ENCODE measurements around the gene CLEC4M.
A peak's percentile ranks its signal among the peaks of the same experiment; 100 is the strongest.

The CLEC4M gene

GRCh38 chr19:7762719-7763293, at the start of gene CLEC4M:
Gene CLEC4M, plus strand, starts transcription at chr19:7763243. Its CDS starts 24 bp downstream, at chr19:7763267.
- DNase-seq (ENCODE audit: low read depth in 2 of 2): no peak

GRCh38 chr19:7715671-7716070, 47.4 kb upstream of the CLEC4M start:
- DNase-seq (ENCODE audit: low read depth in 2 of 2): no peak

GRCh38 chr19:7716762-7717161, 46.3 kb upstream of the CLEC4M start:
- DNase-seq (ENCODE audit: low read depth in 2 of 2): no peak

GRCh38 chr19:7718668-7719067, 44.4 kb upstream of the CLEC4M start:
- DNase-seq (ENCODE audit: low read depth in 2 of 2): no peak

GRCh38 chr19:7720351-7720750, 42.7 kb upstream of the CLEC4M start:
- DNase-seq (ENCODE audit: low read depth in 2 of 2): no peak

DNA sequence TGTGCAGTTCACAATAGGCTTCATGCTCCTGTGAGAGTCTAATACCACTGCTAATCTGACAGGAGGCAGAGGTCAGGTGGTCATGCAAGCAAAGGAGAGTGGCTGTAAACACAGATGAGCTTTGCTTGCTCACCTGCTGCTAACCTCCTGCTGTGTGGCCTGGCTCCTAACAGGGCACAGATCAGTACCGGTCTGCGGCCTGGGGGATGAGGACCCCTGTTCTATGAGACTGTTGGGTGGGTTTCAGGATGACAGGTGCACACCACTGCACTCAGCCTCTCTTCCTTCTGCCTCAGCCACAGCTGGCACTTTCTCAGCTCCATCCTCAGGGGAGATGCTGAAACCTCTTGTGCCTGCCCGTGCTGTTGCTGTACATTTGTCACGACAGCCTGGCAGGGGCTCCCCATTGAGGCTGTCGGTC, 40.8 kb upstream of the CLEC4M start:
- no peak for DNase-seq (ENCODE audit: low read depth in 2 of 2)

DNA sequence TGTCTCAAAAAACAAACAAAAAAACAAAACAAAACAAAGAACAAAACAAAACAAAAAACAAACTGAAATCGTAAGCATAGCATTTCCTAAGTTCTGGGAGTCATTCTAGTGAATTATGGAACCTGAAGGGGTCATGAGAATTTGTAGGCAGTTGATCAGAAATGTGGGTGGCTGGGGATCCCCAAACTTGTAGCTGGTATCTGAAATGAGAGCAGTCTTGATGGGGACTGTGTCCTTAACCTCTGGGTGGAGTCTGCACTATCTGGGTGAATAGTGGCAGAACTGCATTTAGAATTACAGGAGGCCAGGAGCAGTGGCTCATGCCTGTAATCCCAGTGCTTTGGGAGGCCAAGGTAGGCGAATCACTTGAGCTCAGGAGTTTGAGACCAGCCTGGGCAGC, 37.3 kb upstream of the CLEC4M start:
- no peak for DNase-seq (ENCODE audit: low read depth in 2 of 2)

GRCh38 chr19:7729211-7729610, 33.8 kb upstream of the CLEC4M start:
- DNase-seq (ENCODE audit: low read depth in 2 of 2): no peak

- DNase-seq (ENCODE audit: low read depth in 2 of 2): no peak
Observed at GRCh38 chr19:7729831-7730285, 33.2 kb upstream of the CLEC4M start.

GRCh38 chr19:7730286-7731217, 32.5 kb upstream of the CLEC4M start:
- DNase-seq (ENCODE audit: low read depth in 2 of 2): no peak

DNA sequence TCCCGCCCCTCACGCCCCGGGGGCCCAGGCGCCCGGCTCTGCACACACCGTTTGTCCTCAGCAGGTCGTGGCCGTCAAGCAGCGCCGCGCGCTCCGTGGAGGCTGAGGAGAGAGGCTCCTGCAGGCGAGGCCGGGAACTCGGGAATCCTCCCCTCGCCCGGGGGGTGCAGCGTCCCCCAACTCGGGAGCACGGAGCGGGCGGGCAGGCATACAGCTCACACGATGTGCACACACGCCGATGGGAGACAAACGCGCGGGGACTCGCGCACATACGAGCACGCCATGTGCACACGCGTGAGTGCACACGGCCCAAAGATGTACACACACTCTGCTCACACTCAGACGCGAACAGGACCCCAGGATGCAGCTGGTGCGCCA, 31.8 kb upstream of the CLEC4M start:
- no peak for DNase-seq (ENCODE audit: low read depth in 2 of 2)

GRCh38 chr19:7731615-7732014, 31.4 kb upstream of the CLEC4M start:
- no peak for DNase-seq (ENCODE audit: low read depth in 2 of 2)

- no peak for DNase-seq (ENCODE audit: low read depth in 2 of 2)
Observed at GRCh38 chr19:7732045-7732444, 31.0 kb upstream of the CLEC4M start, which contains the start of gene CLEC4G. Gene CLEC4G, minus strand, starts transcription at chr19:7732110. Its CDS starts 8 bp downstream, at chr19:7732102.

DNA sequence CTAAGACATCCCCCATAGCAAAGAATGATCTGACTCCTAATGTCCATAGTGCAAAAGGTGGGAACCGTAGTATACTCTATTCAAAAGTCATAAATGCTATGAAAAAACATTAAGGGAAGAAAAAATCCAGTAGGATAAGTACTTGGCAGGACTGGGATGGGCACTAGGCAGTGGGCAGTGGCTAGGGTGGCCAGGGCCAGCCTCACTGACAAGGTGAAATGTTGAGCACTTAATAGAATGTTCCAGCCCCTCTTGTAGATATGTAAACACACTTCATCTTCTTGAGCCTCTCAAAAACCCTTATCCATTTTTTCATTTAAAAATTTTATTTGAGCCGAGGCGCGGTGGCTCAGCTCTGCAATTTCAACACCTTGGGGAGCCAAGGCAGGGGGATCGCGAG, 29.7 kb upstream of the CLEC4M start:
- DNase-seq (ENCODE audit: low read depth in 2 of 2): no peak

GRCh38 chr19:7734220-7735203, 28.5 kb upstream of the CLEC4M start:
- no peak for DNase-seq (ENCODE audit: low read depth in 2 of 2)

GRCh38 chr19:7736148-7736547, 26.9 kb upstream of the CLEC4M start:
- DNase-seq (ENCODE audit: low read depth in 2 of 2): no peak

DNA sequence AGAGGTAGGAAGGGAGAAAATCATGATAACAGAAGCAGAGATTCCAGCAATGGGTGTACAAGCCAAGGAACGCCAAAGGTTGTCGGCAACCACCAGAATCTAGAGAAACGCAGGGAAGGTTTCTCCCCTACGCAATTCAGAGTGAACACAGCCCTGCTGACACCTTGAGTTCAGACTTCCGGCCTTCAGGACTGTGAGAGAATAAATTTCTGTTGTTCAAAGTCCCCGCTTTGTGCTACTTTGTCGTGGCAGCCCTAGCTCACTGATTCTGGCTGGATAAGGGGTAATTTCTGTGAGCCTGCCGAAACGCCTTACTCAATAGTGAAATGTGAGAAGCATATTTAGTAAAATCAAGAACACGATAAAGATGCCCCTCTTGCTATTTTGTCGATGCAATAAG, 25.8 kb upstream of the CLEC4M start:
- no peak for DNase-seq (ENCODE audit: low read depth in 2 of 2)

DNA sequence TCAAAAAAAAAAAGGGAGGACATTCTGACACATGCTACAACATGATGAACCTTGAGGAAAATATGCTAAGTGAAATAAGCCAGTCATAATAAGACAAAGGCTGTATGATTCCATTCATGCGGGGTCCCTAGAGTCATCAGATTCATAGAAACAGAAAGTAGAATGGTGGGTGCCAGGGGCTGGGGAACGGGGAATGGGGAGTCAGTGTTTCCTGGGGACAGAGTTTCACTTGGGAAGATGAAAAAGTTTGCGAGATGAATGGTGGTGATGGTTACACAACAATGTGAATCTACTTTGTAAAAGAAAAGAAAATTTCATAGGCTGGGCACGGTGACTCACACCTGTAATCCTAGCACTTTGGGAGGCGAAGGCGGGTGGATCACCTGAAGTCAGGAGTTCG, 25.0 kb upstream of the CLEC4M start:
- DNase-seq (ENCODE audit: low read depth in 2 of 2): peak; percentile 33 to 44

- no peak for DNase-seq (ENCODE audit: low read depth in 2 of 2)
Observed at GRCh38 chr19:7739211-7739755, 23.8 kb upstream of the CLEC4M start.

GRCh38 chr19:7739801-7740681, 23.0 kb upstream of the CLEC4M start:
- DNase-seq (ENCODE audit: low read depth in 2 of 2): no peak

- no peak for DNase-seq (ENCODE audit: low read depth in 2 of 2)
Observed at GRCh38 chr19:7740682-7741054, 22.4 kb upstream of the CLEC4M start.

Measured in stimulated activated CD4-positive, alpha-beta T cell treated with anti-CD3 and anti-CD28 coated beads, Interleukin-12 subunit alpha, Interleukin-12 subunit beta, amount 100 ng/mL, for 24 hours (primary cell).